IMR-90 (cell line): ENCODE results near the gene MAML2. TPM values are rescaled to one million over a fixed set of nuclear protein-coding genes. Genes with fewer than 3 reads are reported as not detected.

Experiments used
- ATAC-seq: fragments of 200-7000 bp; cut with Tn5 transposase; 2 replicates; pipeline ENCODE4 v1.9.1; 2020; ENCODE audit warnings: low read depth, mild to moderate bottlenecking, moderate library complexity
- BruUV-seq: library from RNA; stranded (reverse); fragments of 400-500 nt; replicated peaks from 2 replicates; lab custom pipeline; 2021; lab: Mats Ljungman, UMichigan
- CTCF ChIA-PET: fragments of 300-600 bp; formaldehyde crosslinking; extraction: SDS; loops from one replicate; lab custom pipeline; 2021; ENCODE audit warnings: antibody characterized with exemption; lab: Yijun Ruan, JAX
- POLR2A ChIA-PET: fragments of 300-600 bp; sonication (Branson Sonifier 250); formaldehyde crosslinking; loops from one replicate; lab custom pipeline; 2022; ENCODE audit warnings: antibody characterized with exemption; ENCODE audit not compliant: unreplicated experiment; lab: Charles Lee
- DNase-seq: peaks from one replicate; pipeline ENCODE4 v3.0.0; 2013
- H2AFZ ChIP-seq: replicated peaks from 2 replicates; pipeline ENCODE3; 2013; ENCODE audit warnings: low read length, mild to moderate bottlenecking; ENCODE audit not compliant: poor library complexity
- H2AK5ac ChIP-seq: 2 replicates; pipeline ENCODE4 v1.6.1; 2013; ENCODE audit warnings: low read depth, low read length, inconsistent platforms
- H2AK9ac ChIP-seq: replicated peaks from 2 replicates; pipeline ENCODE3; 2013; ENCODE audit warnings: mild to moderate bottlenecking, low read depth, low read length, moderate library complexity; ENCODE audit not compliant: poor library complexity
- H2BK120ac ChIP-seq: 2 replicates; pipeline ENCODE4 v1.6.1; 2013; ENCODE audit warnings: low read depth, low read length, inconsistent platforms
- H2BK15ac ChIP-seq: 3 replicates; pipeline ENCODE4 v1.6.1; 2013; ENCODE audit warnings: low read depth, low read length, inconsistent platforms
- H2BK20ac ChIP-seq: 2 replicates; pipeline ENCODE4 v1.6.1; 2013; ENCODE audit warnings: low read depth, mild to moderate bottlenecking, inconsistent platforms, low read length, moderate library complexity
- H2BK5ac ChIP-seq: 2 replicates; pipeline ENCODE4 v1.6.1; 2013; ENCODE audit warnings: mild to moderate bottlenecking, low read depth, low read length, inconsistent platforms; ENCODE audit not compliant: poor library complexity, severe bottlenecking
- H3K14ac ChIP-seq: replicated peaks from 2 replicates; pipeline ENCODE4 v1.6.1; 2013; ENCODE audit warnings: low read depth, low read length, inconsistent platforms
- H3K18ac ChIP-seq: 2 replicates; pipeline ENCODE4 v1.6.1; 2013; ENCODE audit warnings: low read depth, low read length, control low read depth
- H3K23ac ChIP-seq: 2 replicates; pipeline ENCODE4 v1.6.1; 2013; ENCODE audit warnings: low read depth, low read length, inconsistent platforms
- H3K27ac ChIP-seq: 2 replicates; pipeline ENCODE4 v1.5.1; 2013; ENCODE audit warnings: mild to moderate bottlenecking, control low read depth, low read length; ENCODE audit not compliant: insufficient read depth
- H3K27me3 ChIP-seq: 2 replicates; pipeline ENCODE4 v1.6.1; 2013; ENCODE audit warnings: low read length; ENCODE audit not compliant: control insufficient read depth, insufficient read depth
- H3K36me3 ChIP-seq: 2 replicates; pipeline ENCODE4 v1.6.1; 2013; ENCODE audit warnings: low read length, mixed read lengths; ENCODE audit not compliant: control insufficient read depth, insufficient read depth
- H3K4ac ChIP-seq: 2 replicates; pipeline ENCODE4 v1.6.1; 2013; ENCODE audit warnings: low read depth, low read length, inconsistent platforms
- H3K4me1 ChIP-seq: 2 replicates; pipeline ENCODE4 v1.6.1; 2013; ENCODE audit warnings: low read length, mixed read lengths; ENCODE audit not compliant: control insufficient read depth, insufficient read depth
- H3K4me2 ChIP-seq: 2 replicates; pipeline ENCODE4 v1.6.1; 2013; ENCODE audit warnings: low read depth, mild to moderate bottlenecking, control low read depth, low read length, moderate library complexity
- H3K4me3 ChIP-seq: 2 replicates; pipeline ENCODE4 v1.5.1; 2013; ENCODE audit warnings: low read depth, mild to moderate bottlenecking, control low read depth, low read length, moderate library complexity; ENCODE audit not compliant: insufficient read depth
- H3K56ac ChIP-seq: 2 replicates; pipeline ENCODE4 v1.6.1; 2013; ENCODE audit warnings: low read length, inconsistent platforms; ENCODE audit not compliant: insufficient read depth; ENCODE audit errors: extremely low read depth
- H3K79me1 ChIP-seq, 2 experiments: 2 replicates each; pipeline ENCODE4 v1.6.1; 2013; ENCODE audit warnings: low read length in 2 of 2, inconsistent platforms in 1 of 2, low read depth in 1 of 2
- H3K9ac ChIP-seq: 2 replicates; pipeline ENCODE4 v1.6.1; 2013; ENCODE audit warnings: low read depth, low read length, control low read depth
- H3K9me1 ChIP-seq: 2 replicates; pipeline ENCODE4 v1.6.1; 2013; ENCODE audit warnings: low read length, inconsistent platforms; ENCODE audit not compliant: insufficient read depth
- H3K9me3 ChIP-seq: 2 replicates; pipeline ENCODE4 v1.6.1; 2013; ENCODE audit warnings: low read length; ENCODE audit not compliant: control insufficient read depth, insufficient read depth
- H4K20me1 ChIP-seq: 2 replicates; pipeline ENCODE4 v1.6.1; 2013; ENCODE audit warnings: low read length, inconsistent platforms; ENCODE audit not compliant: insufficient read depth
- H4K5ac ChIP-seq: 2 replicates; pipeline ENCODE4 v1.6.1; 2013; ENCODE audit warnings: mild to moderate bottlenecking, low read depth, low read length, control low read depth
- H4K8ac ChIP-seq, 2 experiments: 2 replicates each; pipeline ENCODE4 v1.6.1; 2013; ENCODE audit warnings: low read depth in 2 of 2, low read length in 2 of 2, control low read depth in 1 of 2, inconsistent platforms in 1 of 2
- H4K91ac ChIP-seq: 2 replicates; pipeline ENCODE4 v1.6.1; 2013; ENCODE audit warnings: low read depth, low read length, inconsistent platforms; ENCODE audit not compliant: insufficient read depth
- CHD1 ChIP-seq: IDR thresholded peaks from 2 replicates; pipeline ENCODE4 v1.6.1; 2012; ENCODE audit warnings: low read depth, low read length, improper control_type of control experiment
- dilution Hi-C: fragments of 300-500 bp; cut with HindIII; formaldehyde crosslinking; loops from one replicate; pipeline ENCODE4 v1.14.3; 2018; ENCODE audit warnings: low sequenced_read_pairs; ENCODE audit not compliant: unreplicated experiment
- in situ Hi-C: fragments of 300-500 bp; cut with MboI; formaldehyde crosslinking; loops from 3 replicates; pipeline ENCODE4 v1.14.3; 2019; ENCODE audit warnings: low sequenced_read_pairs, inconsistent platforms, mixed read lengths
- intact Hi-C: fragments of 100-400 bp; cut with micrococcal nuclease; formaldehyde crosslinking; loops from 2 replicates; pipeline ENCODE4 v1.10.0; 2022
- polyA plus RNA-seq, 3 experiments: library from polyadenylated mRNA; depleted of rRNA; stranded (reverse); fragments of >200 nt; gene quantifications; 2 replicates each; pipeline ENCODE4 v1.2.3, GENCODE V29; 2012; ENCODE audit warnings: low replicate concordance in 1 of 3
- total RNA-seq: library from RNA; depleted of rRNA; stranded (reverse); fragments of >200 nt; gene quantifications from 2 replicates; pipeline ENCODE4 v1.2.3, GENCODE V29; 2012

The MAML2 gene
- total and polyA plus RNA-seq, 2 of the 4 experiments (the other 2 are of a cell fraction), result 15.0 to 19.5 TPM

GRCh38 chr11:96228910-96229309 is 114.1 kb downstream of the MAML2 start:
- peak overlapping the region; percentile 0; the same call in 1 of the 2 replicates for H3K4ac ChIP-seq
- H4K5ac ChIP-seq, result no peak overlapping the region; the same call in 1 of the 2 replicates
- ATAC-seq, result peak; percentile 8; the same call in 1 of the 2 replicates
- H4K8ac ChIP-seq, result peak overlapping the region; percentile 53 to 90; a peak in 2 of 4 replicates
- intact Hi-C loops, result no loop called here
- POLR2A ChIA-PET, result no interaction called here
- H3K27me3 ChIP-seq, result no peaks in the 10 kb centered on the region
- no peak overlapping the region for H3K14ac ChIP-seq
- H3K27ac ChIP-seq, result peak overlapping the region; percentile 86
- H2AK9ac ChIP-seq, result no peak overlapping the region
- no TSS peak for BruUV-seq
- no peak for TF ChIP-seq CHD1
- H3K9me3 ChIP-seq, result no peaks in the 10 kb centered on the region
- DNase-seq, result peak; percentile 64
- peak overlapping the region; percentile 68 for H3K56ac ChIP-seq
- no peak overlapping the region for H2AK5ac ChIP-seq
- in situ Hi-C loops, result no loop called here
- no peak overlapping the region for H3K4me3 ChIP-seq
- peak overlapping the region; percentile 57 for H3K9ac ChIP-seq
- H3K9me1 ChIP-seq, result peaks cover 3% of the 10 kb centered on the region
- no peaks in the 10 kb centered on the region for H4K20me1 ChIP-seq
- dilution Hi-C loops, result no loop called here
- H2BK120ac ChIP-seq, result peak overlapping the region; percentile 79
- H2BK5ac ChIP-seq, result peak overlapping the region; percentile 96
- CTCF ChIA-PET, result interaction anchor here (0.6 to 2.0 kb wide), 6 partner anchors 15 to 236 kb away, joined by 3 to 6 read pairs (median 3); partner anchors contain the start of gene MAML2
- H4K91ac ChIP-seq, result no peak overlapping the region; the same call in 1 of the 2 replicates
- H2BK20ac ChIP-seq, result no peak overlapping the region
- H3K4me1 ChIP-seq, result peaks cover 13% of the 10 kb centered on the region
- H3K36me3 ChIP-seq, result peaks cover 1% of the 10 kb centered on the region; the same call in 1 of the 2 replicates
- no peak overlapping the region for H2AFZ ChIP-seq
- H2BK15ac ChIP-seq, result no peak overlapping the region
- no peak overlapping the region; the same call in 1 of the 2 replicates for H3K23ac ChIP-seq
- peak overlapping the region; percentile 99 for H3K18ac ChIP-seq
- H3K4me2 ChIP-seq, result peak overlapping the region; percentile 42
- peaks cover 40 to 70% of the 10 kb centered on the region in 2 experiments for H3K79me1 ChIP-seq
